DMS53 treated with DMSO at 0.1 percent for 48 hours (cell line): ENCODE measurements around the gene SUFU.

Experiments used
- DNase-seq: peaks from one replicate; lab custom pipeline; 2025; ENCODE audit not compliant: unreplicated experiment; lab: John Stamatoyannopoulos, UW

The SUFU gene

DNA sequence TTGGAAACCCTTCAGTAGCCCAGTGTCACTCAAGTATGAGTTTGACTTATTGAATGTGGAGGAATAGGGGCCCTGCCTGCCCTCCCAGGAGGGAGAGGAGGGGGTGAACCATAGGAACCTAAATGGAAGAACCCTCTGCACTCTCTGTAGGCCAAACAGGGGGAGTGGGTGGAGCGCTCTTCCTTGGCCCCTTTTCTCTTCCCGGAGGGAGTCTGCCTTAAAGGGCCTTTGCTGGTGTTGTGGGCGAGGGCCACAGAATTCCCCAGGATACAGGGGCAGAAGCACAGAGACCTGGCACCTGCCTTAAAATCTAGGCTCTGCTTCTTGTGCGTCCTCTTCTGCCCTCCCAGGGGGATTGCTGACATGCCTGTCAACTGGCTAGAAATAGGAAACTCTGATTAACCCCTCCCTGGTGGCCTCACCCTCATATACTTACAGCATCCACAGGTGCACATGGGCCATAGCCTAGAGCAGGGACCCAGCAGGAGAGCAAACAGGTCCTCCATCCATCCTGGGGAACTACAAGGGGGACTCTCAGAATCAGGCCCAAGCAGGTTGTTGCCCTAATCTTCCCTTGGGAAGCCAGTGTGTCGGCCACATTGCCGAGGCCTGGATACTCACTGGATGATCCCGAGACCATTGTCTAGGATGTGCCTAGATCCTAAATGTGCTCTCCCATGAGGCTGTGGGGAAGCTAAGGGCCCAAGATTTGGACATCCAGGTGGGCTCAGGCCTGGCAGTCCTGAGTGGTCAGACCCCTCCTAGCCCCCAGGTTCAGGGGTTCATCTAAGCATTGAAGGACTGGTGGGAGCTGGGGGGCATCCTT lies 143.9 kb downstream of the SUFU start:
- no peak for DNase-seq

DNA sequence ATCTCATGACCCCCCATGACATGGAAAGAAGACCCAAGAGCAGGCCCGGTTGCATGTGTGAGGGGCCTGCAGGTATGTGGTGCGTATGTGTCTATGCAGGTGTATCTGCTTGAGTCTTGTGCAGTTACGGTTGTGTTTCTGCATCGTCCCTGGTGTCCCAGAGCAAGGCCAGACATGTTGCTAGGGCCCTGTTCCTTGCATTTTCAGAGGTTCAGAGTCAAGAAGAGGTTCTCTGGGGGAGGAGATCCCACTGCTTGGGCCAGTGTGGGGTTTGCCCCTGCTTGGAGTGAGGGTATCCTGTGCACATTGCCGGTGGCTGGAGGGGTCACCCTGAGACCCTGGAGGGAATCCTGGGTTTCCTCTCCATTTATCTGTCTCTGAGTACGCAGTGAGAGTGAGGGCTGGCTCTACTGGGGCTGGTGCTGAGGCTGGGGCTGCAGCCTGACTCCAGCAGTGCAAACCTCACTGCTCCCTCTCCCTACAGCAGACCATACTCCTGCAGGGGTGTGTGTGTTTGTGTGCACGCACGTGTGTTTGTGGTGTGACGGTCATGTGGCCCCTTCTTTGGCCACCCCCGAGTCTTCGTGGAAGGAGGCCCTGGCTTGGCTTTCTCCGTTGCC lies 144.6 kb downstream of the SUFU start:
- DNase-seq: no peak

DNA sequence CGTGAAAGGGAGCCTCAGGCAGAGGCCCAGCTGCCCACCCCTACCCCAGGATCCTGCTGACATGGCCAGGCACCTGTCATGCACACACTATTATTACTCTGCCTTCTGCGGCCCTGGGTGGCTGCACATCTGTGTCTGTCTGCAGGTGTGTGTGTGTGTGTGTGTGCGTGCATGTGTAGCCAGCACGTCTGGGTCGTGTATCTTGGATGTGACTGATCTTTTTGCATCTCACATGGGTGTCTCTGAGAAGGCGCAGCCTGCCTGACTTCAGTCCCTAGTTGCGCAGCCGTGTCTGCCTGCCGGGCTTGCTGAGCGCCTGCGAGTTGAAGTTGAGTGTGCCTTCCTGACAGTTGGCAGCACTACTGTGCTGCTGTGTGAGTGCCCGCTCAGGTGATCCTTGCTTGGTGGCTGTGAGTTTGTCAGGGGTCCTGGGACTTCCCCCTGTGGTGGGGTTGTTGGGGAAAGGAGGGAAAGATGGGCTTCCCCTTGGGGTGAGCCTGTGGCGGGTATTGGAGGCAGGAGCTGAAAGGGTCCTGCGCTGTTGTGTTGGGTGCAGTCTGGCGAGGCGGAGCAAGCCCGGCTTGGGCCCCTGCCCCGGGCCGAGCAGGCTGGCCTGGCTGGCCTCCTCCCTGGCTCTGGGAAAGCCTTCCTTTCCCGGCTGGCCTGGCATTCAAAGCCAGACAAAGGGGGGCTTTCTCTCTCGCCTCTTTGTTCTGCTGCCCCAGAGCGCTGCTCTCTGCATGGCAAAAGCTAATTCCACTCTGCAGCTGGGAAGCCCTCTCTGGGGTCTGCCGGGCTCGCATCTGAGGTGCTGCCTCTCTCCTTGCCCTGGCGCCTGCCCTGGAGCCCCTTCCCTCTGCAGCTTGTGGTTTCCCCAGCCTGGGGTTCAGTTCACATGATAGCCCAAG lies 145.4 kb downstream of the SUFU start:
- no peak for DNase-seq

DNA sequence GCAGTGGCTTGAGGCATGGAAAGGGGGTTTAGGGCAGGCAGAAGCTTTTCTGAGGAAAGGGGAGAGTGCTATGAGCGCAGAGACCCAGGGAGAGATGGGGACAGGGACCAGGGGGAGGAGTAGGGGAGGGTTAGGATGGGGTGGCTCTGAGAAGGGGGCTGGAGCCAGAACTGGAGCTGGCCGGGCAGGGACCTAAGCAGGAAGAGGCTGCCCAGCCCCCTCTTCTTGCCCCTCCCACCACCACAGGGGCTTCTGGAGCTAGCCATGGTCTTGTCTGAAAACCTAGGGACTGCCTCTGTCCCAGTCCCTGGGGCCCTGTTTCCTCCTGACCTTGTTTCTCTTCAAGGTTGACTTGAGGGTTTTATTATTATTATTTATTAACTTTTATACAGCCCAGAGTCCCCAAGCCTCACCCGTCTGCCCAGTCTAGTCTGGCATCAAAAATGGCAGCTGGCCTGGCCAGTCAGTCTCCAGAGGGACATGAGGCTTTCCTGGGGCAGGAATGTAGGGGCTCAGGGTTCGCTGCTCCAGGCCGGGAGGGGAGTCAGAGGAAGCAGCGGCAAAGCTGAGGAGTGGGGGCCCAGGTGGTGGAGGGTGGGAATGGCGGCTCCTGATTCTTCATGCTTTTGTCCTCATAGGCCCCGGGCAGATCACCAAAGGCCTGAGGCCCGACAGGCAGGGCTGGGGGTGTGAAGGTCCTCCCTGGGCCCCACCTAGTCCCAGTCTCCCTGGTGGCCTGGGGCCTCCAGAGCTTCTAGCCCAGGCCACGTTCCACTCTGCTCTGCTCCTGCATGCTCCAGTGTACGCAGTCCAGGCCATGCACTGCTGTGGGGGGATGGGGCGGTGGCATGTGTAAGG lies 146.3 kb downstream of the SUFU start:
- DNase-seq: no peak

DNA sequence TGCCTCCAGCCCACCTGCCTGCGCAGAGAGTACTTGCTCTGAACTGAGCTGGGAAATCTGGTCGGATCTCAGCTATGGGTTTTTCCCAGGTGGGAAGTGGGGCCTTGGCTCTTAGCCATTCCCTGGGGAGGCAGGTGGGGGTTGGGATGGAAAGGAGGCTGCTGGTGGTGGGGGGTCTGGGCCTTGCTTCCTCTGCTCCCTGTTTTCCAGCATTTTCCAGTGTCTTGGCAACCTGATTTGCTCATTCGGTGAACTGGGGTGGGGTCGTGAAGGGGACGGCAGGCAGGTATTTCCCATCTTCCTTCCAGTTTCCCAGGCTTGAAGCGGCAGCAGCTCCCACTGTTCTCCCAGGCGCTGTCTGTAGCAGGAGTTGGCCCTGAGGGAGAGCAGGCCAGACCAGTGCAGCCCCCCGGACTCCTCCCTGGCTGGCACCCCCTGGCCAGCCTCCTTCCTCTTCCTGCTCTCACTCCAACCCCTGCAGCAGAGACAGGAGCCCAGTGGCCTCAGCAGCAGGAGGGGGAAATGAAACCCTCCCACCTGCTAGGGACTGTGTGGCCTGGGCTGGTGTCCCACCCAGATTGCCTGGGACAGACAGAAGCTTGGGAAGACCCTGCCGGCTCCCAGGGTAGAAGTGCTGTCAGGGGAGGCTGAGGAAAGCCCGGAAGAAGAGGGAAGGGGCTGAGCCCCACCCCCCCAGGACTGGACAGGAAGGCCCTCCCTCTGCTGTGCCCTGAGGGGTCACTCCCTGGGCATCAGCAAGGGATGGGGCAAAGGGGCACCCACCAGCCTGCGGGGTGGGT lies 147.1 kb downstream of the SUFU start:
- no peak for DNase-seq

DNA sequence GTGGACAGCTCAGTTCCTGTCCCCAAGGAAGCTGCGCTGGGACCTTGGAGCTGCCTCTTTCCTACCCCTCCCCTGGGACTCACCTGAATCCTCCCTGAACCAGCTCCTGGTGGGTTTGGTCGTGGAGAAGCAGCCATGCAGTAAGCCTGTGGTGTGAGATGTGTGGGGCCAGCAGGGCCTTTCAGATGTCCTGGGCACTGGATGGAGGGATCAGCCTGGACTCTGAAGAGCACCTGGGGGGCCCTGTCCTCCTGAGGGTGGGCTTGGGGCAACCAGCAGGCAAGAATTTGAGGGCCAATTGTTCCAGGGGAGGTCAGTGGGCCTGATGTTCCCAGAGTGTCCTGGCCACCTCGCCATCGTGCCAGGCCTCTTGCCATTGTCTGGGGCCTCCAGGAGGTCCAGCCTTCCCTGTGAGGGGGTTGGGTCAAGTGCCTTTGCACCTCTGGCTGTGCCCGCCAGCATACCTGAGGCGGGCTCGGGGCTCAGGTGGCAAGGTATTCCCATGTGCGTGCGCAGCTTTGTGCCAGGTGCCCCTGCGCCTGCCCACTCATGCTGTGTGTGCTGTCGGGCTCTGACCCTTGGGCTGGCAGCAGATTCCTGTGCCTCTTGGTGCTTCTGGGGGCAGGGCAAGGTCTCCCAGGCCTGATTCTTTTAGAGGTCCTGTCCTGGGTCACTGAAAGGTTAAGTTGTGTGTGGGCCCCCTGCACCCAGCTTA lies 147.8 kb downstream of the SUFU start:
- no peak for DNase-seq

DNA sequence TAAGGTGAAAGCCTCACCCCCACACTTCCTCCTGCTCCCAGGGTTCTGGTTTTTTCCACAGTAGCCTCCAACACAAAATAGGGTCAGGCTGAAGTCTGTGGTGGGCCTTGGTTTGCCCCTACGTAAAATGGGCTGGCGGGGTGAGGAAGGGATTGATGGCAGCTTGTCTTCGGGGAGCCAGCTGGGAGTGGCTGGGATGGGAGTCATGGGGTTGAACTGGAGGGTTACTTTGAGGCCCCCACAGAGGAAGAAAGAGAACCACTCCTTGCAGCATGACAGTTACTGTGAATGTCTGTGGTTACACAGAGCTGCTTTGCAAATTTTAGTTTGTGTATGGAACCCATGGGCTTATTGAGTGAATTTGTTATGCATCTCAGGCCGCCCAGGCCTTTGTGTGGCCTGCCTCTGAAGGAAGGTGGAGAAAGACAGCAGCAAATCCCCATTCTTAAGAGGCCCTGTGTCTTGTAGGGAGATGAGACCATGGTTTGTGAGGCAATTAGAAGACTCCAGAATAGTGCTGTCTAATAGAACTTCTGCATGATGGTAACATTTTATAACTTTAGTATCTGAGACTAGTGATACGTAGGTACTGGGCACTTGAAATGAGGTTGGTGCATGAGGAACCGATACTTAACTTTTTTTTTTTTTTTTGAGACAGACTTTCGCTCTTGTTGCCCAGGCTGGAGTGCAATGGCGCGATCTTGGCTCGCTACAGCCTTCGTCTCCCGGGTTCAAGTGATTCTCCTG lies 148.6 kb downstream of the SUFU start:
- DNase-seq: no peak

DNA sequence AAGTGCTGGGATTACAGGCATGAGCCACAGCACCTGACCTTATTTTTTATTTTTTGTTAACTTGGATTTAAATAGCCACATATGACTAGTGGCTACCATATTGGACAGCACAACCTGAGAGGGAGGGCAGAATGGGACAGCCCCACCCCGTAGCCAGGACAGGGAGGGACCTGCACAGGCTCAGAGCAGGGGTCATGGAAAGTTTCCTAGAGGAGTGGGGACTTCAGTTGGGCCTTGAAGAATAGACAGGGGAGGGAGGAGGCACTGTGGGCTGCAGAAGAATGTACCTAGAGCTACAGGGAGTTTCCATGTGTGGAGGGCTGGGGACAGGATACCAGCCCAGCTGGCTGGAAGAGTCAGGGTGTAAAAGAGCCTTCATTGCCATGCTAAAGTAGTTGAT lies 149.3 kb downstream of the SUFU start:
- no peak for DNase-seq

DNA sequence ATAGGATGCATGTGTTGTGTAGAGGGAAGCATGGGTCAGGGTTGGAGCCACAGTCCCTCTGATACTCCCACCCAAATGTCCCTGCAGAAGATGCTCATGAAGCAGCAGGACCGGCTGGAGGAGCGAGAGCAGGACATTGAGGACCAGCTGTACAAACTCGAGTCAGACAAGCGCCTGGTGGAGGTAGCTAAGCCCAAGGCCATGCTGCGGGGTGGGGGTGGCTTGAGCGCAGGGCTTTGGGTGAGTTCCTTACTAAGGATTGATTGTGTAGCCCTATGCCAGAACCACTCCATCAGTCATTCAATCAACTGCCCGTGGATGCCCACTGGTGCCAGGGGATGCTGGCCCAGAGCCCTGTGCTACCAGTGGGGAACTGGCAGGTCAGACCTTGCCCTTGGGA lies 150.8 kb downstream of the SUFU start:
- no peak for DNase-seq

DNA sequence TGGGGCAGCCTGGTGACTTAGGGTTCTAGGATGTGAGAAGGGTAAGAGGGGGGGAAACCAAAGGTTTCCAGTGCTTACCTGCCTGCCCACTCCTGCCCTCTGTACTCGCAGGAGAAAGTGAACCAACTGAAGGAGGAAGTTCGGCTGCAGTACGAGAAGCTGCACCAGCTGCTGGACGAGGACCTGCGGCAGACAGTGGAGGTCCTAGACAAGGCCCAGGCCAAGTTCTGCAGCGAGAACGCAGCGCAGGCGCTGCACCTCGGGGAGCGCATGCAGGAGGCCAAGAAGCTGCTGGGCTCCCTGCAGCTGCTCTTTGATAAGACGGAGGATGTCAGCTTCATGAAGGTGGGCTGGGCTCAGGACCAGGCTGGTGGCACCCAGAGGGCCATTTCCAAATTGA lies 151.2 kb downstream of the SUFU start:
- DNase-seq: no peak

DNA sequence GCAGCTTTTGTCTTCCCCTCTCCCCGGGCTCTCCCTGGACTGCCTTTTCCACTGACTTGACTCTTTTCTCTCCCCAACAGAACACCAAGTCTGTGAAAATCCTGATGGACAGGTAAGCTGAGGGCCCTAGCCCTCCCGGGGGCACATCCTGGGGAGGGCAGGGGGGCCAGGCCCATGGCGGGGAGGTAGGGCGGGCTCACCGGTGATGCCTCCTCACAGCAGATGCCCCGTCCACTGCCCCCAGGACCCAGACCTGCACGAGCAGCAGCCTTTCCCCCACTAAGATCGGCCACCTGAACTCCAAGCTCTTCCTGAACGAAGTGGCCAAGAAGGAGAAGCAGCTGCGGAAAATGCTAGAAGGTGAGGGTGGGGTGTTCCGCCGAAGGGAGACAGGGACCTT lies 152.3 kb downstream of the SUFU start:
- DNase-seq: no peak

DNA sequence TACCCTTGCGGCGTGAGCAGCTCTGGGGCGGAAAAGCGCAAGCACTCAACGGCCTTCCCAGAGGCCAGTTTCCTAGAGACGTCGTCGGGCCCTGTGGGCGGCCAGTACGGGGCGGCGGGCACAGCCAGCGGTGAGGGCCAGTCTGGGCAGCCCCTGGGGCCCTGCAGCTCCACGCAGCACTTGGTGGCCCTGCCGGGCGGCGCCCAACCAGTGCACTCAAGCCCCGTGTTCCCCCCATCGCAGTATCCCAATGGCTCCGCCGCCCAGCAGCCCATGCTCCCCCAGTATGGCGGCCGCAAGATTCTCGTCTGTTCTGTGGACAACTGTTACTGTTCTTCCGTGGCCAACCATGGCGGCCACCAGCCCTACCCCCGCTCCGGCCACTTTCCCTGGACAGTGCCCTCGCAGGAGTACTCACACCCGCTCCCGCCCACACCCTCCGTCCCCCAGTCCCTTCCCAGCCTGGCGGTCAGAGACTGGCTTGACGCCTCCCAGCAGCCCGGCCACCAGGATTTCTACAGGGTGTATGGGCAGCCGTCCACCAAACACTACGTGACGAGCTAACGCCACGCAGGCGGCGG lies 153.1 kb downstream of the SUFU start:
- DNase-seq: no peak

DNA sequence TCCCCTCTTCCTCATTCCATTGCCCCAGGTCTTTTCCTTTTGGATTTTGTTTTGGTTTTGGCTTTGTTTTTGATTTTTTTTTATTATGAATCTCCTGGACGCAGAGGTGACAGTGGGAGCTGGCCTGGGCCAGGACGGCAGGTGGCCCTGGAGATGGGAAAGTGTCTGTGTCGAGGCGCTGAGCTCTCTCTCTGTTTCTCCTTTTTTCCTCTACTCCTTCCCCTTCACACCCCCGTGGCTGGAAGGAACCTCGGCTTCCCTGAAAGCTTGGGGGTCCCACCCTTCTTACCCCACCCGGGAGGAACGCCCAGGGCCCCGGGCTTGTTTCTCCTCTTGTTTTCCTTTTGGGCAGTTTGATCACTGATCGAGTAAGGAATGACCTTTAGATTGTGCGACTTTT lies 153.7 kb downstream of the SUFU start:
- DNase-seq: no peak

DNA sequence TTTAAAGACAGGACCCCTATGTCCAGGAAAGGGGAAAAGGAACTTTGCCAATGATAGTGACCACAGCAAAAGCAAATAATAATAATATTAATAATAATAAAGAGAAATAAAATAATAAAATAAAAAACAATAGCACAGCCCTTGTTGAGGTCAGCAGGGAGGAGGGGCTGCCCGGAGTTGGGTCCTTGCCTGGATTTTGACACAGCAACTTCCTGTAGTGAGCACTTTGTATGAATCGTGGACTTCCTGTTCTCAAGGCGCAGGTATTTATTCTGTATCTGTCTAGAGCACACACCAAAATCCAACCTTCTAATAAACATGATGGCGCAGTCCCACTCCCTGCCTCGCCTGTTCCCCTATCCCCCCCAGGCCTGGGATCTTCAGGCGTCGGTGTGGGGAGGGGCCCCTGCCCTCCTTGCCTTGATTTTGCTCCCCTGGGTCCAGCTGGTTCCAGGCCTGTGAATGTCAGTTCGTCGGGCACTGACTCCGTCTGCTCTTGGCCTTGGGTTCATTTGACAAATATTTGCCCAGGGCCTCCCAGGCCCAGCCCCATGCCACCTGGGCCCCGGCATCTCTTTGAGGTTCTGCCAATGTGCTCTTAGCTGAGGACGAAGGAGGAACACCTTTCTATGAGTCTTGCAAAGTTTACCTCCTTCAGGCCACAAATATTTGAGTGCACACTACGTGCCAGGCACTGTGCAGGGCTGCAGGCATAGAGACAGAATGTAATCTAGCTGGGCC lies 154.4 kb downstream of the SUFU start:
- peak; percentile 75 for DNase-seq

DNA sequence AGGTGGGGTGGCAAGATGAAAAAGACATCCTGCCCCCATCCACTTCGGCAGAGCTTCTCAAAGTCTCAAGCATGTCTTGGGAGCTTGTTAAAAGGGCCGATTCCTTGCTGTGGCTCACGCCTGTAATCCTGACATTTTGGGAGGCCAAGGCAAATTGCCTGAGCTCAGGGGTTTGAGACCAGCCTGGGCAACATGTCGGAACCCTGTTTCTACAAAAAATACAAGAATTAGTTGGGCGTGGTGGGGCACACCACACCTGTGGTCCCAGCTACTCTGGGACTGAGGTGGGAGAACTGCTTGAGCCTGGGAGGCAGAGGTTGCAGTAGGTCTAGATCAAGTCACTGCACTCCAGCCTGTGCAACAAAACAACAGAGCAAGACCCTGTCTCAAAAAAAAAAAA lies 155.0 kb downstream of the SUFU start:
- no peak for DNase-seq

DNA sequence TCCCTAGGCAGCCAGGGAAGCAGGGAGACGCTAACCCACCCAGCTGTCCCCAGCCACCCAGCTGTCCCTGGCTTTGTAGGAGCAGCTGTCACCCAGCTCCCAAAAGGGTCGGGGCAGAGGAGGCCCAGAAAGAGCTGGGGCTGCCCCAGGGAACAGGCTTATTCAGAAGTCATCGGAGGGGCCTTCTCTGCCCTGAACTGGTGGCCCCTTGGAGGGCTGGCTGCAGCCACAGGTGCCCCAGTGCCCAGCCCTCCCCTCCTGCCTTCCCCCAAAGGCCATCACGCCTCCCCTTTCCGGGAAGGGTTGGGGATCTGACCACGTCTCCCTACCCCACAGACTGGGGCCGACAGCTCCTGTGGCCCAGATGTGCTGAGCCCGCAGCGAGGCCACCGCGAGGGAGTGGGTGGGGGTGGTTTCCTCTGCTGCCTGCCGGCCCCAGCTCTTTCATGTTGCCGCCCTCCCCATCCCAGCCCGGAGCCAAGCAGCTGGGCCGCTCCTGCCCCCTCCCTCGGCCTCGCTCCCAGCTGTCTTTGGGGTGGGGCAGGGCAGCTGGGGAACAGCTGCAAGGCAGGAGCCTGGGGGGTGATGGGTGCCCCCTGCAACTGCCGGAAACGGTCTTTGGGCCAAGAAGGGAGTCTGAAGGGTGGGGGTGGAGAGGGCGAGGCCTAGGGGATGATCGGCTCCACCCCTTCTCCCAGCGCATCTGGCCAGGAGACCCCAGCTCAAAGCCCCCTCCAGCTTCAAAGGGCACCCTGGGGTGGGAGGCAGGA lies 157.3 kb downstream of the SUFU start:
- DNase-seq: peak; percentile 71

DNA sequence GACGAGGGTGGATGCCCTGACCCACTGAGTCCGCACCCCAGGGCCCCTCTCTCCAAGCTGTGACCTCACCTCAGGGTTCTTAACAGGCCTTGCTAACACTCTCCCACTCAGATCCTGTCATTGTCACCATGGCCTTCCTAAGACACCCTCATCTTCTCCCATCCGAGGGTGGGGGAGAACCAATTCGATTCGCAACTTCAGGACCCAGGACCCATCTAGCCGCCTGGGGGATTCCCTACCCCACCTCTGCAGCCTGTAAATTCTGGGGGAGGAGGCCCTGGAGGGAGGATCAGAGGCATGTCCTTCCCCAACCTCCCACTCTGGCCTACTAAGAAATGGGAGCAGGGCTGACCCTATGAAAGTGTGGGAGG lies 157.9 kb downstream of the SUFU start:
- peak; percentile 48 for DNase-seq
